ENCODE data around the gene PYCR2. TPM values are rescaled to one million over a fixed set of nuclear protein-coding genes. Genes with fewer than 3 reads are reported as not detected.

Gene PYCR2
- total RNA-seq, 2 donors from 2014 or later, result 46.6 to 50.2 TPM

DNA sequence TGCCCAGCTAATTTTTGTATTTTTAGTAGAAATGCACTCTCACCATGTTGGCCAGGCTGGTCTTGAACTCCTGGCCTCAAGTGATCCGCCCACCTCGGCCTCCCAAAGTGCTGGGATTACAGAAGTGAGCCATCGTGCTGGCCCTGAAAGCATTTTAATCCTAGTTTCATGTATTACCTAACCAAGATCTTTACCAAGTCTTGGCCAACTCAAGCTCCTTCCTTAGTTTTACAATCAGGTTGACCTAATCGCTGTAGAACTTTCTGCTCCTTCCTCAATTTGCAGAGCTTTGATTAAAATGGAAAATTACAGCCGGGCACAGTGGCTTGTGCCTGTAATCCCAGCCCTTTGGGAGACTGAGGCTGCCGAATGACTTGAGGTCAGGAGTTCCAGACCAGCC, 38.7 kb downstream of the PYCR2 start:
- no peaks in the 10 kb centered on the region for H3K27me3 ChIP-seq (replicated peaks; ENCODE audit: insufficient read depth)
- DNase-seq (ENCODE audit: low spot score) (no peak), ATAC-seq (ENCODE audit: insufficient number of reproducible peaks, low FRiP score, low read depth) (no peak)
- no peaks in the 10 kb centered on the region for H3K9me3 ChIP-seq
- TF ChIP-seq CTCF (IDR thresholded peaks at IDR 0.05), result no peak
- H3K4me1 ChIP-seq (ENCODE audit: control insufficient read depth in 1 of 2, low read depth in 2 of 2), result peaks cover 13 to 17% of the 10 kb centered on the region in 2 donors
- no peak overlapping the region for H3K27ac ChIP-seq
- no peaks in the 10 kb centered on the region for H3K36me3 ChIP-seq
- no peak overlapping the region for H3K4me3 ChIP-seq

GRCh38 chr1:225883616-225884265, 40.3 kb downstream of the PYCR2 start:
- TF ChIP-seq CTCF (IDR thresholded peaks at IDR 0.05), result no peak
- H3K27me3 ChIP-seq (replicated peaks; ENCODE audit: insufficient read depth), result no peaks in the 10 kb centered on the region
- no peaks in the 10 kb centered on the region for H3K36me3 ChIP-seq
- H3K4me3 ChIP-seq, result peak overlapping the region; percentile 83
- DNase-seq (ENCODE audit: low spot score) (no peak), ATAC-seq (ENCODE audit: insufficient number of reproducible peaks, low FRiP score, low read depth) (no peak)
- peaks cover 23 to 33% of the 10 kb centered on the region in 2 donors for H3K4me1 ChIP-seq (ENCODE audit: control insufficient read depth in 1 of 2, low read depth in 2 of 2)
- H3K27ac ChIP-seq, result peak overlapping the region; percentile 92 to 95
- H3K9me3 ChIP-seq, result no peaks in the 10 kb centered on the region

- H3K27ac ChIP-seq, result peak overlapping the region; percentile 92 to 95
- peaks cover 31 to 41% of the 10 kb centered on the region in 2 donors for H3K4me1 ChIP-seq (ENCODE audit: control insufficient read depth in 1 of 2, low read depth in 2 of 2)
- no peak for TF ChIP-seq CTCF (IDR thresholded peaks at IDR 0.05)
- no peak for DNase-seq (ENCODE audit: low spot score)
- ATAC-seq (ENCODE audit: insufficient number of reproducible peaks, low FRiP score, low read depth), result no peak
- no peaks in the 10 kb centered on the region for H3K27me3 ChIP-seq (replicated peaks; ENCODE audit: insufficient read depth)
- no peaks in the 10 kb centered on the region for H3K36me3 ChIP-seq
- H3K4me3 ChIP-seq, result peak overlapping the region; percentile 83
- no peaks in the 10 kb centered on the region for H3K9me3 ChIP-seq
Observed at GRCh38 chr1:225882694-225883615, 41.1 kb downstream of the PYCR2 start.

- no peaks in the 10 kb centered on the region for H3K36me3 ChIP-seq
- ATAC-seq (ENCODE audit: insufficient number of reproducible peaks, low FRiP score, low read depth) (peak; percentile 44), DNase-seq (ENCODE audit: low spot score) (peak; percentile 76)
- peak within 1 kb of the TSS; percentile 83 for H3K4me3 ChIP-seq
- peak within 1 kb of the TSS; percentile 92 to 95 for H3K27ac ChIP-seq
- no peaks in the 10 kb centered on the region for H3K27me3 ChIP-seq (replicated peaks; ENCODE audit: insufficient read depth)
- no peaks in the 10 kb centered on the region for H3K9me3 ChIP-seq
- peaks cover 39 to 49% of the 10 kb centered on the region in 2 donors for H3K4me1 ChIP-seq (ENCODE audit: control insufficient read depth in 1 of 2, low read depth in 2 of 2)
- peak; percentile 46 for TF ChIP-seq CTCF (IDR thresholded peaks at IDR 0.05)
Observed at GRCh38 chr1:225881959-225882693, 41.9 kb downstream of the PYCR2 start, which contains the start of gene TMEM63A. TMEM63A (minus strand) TSS chr1:225882380; CDS start chr1:225877580, 4,800 bp downstream.
